HuH-7 (cell line): ENCODE measurements around the gene TMEM135.

Experiments
- DNase-seq: peaks from one replicate; pipeline ENCODE4 v3.0.0; 2011; ENCODE audit warnings: low spot score

TMEM135 gene

DNA sequence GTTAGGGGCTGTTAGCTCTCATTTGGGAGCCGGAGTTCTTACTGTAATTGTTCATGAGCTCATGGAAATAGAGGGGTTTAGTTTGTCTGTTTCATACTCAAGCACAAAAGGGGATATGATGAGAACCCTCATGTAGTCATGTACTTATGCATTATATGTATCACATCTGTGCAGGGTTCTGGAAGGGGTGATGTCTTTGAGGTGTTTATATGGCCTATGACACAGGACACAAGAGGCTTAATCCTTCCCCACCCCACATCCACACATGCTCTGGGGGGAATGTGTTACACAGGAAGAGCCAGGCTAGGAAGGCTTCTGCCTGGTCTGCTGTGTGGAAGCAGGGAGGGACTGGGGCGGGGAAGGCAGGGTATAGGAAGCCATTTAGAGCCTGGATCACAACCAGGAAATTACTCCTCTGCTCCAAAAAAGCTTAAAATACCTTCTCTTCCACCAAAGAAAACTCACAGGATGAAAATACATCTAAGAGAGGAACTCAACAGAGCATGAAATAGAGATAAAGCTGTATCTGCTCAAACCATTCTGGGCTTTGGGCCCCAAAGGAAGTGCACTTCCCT, 316.1 kb downstream of the TMEM135 start:
- DNase-seq: no peak

DNA sequence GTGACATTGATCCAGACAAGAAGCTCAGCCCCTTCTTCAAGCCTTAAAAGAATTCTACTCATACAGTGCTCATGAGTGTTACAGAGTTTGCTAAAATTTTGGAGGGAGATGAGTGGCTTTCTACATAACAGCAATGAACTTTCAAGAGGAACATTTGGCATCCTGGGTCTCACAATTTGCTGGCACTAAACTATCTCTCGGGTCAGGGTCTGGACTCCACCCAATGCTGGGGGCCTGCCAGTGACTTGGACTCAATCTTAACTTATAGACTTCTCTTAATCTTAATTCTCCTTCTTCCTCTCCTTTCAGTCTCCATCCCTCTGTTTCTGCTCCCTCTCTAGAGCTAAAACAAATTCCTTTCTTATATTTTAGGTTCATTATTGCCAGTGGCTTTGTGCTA, 317.9 kb downstream of the TMEM135 start:
- no peak for DNase-seq

DNA sequence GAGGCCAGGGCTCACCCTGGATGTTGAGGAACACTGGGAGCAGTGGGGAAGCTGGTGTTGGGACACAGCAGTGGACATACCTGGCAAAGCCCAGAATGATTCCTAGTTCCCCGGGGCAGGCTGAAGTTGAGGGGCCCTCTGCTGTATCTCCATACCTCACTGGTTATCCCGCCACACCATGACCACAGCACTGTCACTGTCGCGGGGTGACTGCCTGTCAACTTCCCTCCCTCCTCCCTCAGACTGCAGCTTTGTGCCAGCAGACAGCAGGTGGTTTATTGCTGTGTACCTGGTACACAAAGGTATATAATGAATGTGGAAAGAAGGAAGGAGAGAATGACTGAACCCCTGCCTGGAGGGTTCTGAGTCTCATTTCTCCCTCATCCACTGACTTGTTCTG, 318.7 kb downstream of the TMEM135 start:
- DNase-seq: no peak

DNA sequence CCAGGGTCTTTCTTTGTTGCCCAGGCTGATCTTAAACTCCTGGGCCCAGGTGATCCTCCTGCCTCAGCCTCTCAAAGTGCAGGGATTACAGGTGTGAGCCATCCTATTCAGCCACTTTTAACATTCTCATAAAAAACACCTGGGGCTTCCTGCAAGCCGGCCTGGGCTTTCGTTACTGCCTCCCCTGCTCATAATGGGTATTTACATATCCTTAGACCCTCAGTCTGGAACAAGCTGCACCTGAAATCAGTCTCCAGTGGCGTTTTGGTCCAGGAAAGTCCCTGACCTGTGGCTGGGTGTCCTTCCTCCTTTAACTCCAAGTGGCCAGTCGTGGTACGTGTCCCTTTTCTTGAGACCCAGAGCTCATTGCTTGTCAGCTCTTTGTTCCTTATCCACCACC, 320.7 kb downstream of the TMEM135 start:
- no peak for DNase-seq

DNA sequence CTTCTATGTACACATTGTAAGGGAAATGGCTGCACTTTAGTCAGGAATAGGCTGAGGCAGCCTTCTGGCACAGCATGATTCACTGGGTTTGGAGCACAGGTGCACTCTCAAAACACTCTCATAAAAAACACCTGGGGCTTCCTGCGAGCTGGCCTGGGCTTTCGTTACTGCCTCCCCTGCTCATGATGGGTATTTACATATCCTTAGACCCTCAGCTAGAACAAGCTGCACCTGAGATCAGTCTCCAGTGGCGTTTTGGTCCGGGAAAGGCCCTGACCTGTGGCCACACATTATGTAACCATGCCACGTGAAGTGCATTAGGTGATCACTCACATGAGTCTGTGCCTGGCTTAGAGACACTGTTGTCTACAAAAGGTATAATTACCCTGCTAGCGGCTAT, 321.7 kb downstream of the TMEM135 start:
- no peak for DNase-seq

DNA sequence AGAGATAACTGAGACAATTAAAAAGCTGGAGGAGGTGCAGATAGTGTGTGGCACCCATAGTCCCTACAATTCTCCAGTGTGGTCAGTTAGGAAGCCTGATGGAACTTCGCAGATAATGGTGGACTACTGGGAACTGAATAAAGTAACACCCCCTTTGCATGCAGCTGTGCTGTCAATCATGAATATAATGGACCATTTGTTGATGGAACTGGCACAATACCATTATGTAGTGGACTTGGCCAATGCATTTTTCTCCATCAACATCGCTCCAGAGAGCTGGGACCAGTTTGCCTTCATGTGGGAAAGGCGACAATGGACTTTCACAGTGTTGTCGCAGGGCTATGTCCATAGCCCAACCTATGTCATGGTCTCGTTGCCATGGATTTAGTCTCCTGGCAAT, 324.2 kb downstream of the TMEM135 start:
- DNase-seq: no peak

GRCh38 chr11:87366346-87366745, 328.6 kb downstream of the TMEM135 start:
- no peak for DNase-seq

DNA sequence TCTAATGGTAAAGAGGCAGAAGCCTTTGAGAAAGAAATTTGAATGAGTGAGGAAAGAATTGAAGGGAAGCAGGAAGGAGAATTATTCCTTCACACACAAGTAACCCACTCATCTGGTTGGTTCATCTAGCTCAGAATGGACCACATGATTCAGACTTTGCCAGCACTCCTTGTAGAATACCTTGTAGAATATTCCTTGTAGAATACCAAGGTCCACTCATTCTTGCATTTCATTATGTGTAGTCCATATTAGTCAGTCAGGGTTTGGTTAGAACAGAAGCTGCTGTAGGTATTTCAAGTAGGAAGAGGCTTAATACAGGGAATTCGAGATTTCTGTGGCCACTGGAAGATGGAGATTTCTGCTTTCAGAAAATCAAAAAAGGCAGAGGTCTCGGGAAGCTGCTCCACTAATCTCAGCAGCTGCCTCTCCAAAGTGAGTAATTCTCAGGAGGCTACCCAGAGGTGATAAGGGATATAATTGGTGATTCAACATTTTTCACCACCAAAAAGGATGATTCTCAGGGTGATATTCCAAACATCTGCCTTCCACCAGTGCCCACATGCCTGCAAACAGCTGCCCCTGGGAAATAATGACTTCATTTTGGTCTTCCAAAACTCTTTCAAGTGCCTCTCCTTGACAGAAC, 329.1 kb downstream of the TMEM135 start:
- no peak for DNase-seq

DNA sequence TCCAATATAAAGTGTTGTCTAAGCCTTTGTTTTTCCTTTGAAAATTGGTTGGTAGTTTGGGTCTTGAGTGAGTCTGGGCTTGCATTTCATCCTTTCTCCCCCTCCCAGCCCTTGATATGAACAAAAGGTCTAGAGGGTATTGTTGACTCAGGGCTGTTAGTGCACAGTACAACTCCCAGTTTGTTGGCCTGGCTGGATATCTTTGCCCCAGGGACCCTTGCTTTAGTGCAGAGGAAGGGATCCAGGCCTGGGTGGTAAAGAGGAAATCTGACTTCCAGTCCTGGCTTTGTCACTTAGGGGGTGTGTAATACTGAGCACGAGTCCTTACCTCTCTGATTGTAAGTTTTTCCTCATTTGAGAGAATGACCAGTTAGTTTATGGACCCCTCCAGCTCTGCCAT, 330.4 kb downstream of the TMEM135 start:
- DNase-seq: no peak

DNA sequence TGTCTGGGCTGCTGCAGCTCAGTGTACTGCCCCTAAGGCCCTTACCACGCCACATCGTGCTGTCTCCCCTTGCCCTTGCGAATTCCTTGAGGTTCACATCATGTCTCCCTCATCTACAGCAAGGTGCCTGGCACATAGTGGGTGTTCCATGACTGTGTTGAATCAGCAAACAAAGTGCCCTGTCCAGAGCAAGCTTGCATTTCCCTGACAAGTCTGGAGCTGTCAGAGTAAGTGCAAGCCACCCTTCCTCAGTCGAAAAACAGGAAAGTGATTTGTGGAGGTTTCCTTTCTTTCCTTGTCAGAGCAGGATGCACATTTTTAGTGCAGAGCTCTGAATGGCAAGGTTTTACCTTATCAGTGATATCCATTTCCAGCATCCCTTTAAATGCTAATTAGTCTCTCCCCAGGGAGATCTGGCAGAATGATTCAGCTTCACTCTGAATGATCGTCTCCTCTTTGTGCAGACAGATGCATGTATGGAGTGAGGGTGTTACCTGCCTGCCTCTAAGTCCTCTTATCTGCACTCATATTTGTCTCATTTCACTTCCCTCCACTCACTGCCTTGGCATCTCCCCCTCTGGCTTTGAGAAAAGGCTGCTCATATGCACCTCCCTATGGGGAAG, 331.2 kb downstream of the TMEM135 start:
- no peak for DNase-seq

DNA sequence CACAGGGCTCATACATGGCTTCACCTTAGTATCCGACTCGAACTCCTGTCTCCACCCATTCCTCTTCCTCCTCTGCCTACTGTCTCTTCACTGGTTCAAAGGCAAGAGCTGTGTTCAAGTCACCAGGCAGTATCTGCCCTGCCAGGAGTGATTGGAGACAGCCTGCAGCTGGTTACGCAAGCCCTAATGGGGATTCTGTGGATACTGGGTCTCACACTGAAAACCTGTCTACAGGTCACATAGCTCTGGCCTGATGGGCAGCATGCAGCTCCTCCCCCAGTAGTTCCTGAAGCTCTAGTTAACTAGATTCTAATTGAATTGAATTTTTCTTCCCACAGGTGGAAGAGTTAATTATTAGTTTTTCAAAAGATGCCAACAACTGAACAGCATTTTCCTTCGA, 332.2 kb downstream of the TMEM135 start:
- DNase-seq: no peak

GRCh38 chr11:87372065-87372464, 334.3 kb downstream of the TMEM135 start:
- DNase-seq: no peak
